ENCODE measurements around the gene SPATS2.
A peak's percentile ranks its signal among the peaks of the same experiment; 100 is the strongest.

SPATS2 gene

GRCh38 chr12:49567302-49567610 is 200.0 kb downstream of the SPATS2 start:
- H3K36me3 ChIP-seq (ENCODE audit: insufficient read depth, low read length), result peaks cover 36% of the 10 kb centered on the region
- no peak for TF ChIP-seq CTCF (IDR thresholded peaks at IDR 0.05; ENCODE audit: low read length)
- TF ChIP-seq EZH2 (IDR thresholded peaks at IDR 0.05; ENCODE audit: borderline replicate concordance, low read length), result no peak
- no peaks in the 10 kb centered on the region for H4K20me1 ChIP-seq (ENCODE audit: insufficient read depth, low read length)
- peak overlapping the region; percentile 97 for H3K4me2 ChIP-seq (ENCODE audit: low read length)
- peak overlapping the region; percentile 98 for H3K4me3 ChIP-seq (ENCODE audit: low read depth, low read length, poor library complexity, severe bottlenecking)
- no peaks in the 10 kb centered on the region for H3K9me2 ChIP-seq (ENCODE audit: low read depth, low read length)
- H3K4me1 ChIP-seq (ENCODE audit: insufficient read depth, low read length, severe bottlenecking), result peaks cover 20% of the 10 kb centered on the region
- no peaks in the 10 kb centered on the region for H3K9me3 ChIP-seq (ENCODE audit: low read length)
- H3K9ac ChIP-seq (ENCODE audit: low read length), result peak overlapping the region; percentile 99
- no peaks in the 10 kb centered on the region for H3K27me3 ChIP-seq (ENCODE audit: insufficient read depth, low read length)
- no peak overlapping the region for H2AFZ ChIP-seq (ENCODE audit: low read length)
- peaks cover 17% of the 10 kb centered on the region for H3K79me2 ChIP-seq (ENCODE audit: insufficient read depth, low read length)
- H3F3A ChIP-seq (ENCODE audit: insufficient read depth, low read length), result no peaks in the 10 kb centered on the region
- peak overlapping the region; percentile 30 for H3K27ac ChIP-seq (ENCODE audit: low read depth, low read length, poor library complexity, severe bottlenecking)

- Histone ChIP-seq H2AFZ (ENCODE audit: low read length) (peak within 1 kb of the TSS; percentile 25), H3K79me2 (ENCODE audit: insufficient read depth, low read length) (peaks cover 17% of the 10 kb centered on the region)
These were observed 200.6 kb downstream of the SPATS2 start, which contains the start of gene MCRS1 for GRCh38 chr12:49567611-49568441. Gene MCRS1 (minus strand): TSS chr12:49568142. CDS start chr12:49566731, 1,411 bp downstream.

DNA sequence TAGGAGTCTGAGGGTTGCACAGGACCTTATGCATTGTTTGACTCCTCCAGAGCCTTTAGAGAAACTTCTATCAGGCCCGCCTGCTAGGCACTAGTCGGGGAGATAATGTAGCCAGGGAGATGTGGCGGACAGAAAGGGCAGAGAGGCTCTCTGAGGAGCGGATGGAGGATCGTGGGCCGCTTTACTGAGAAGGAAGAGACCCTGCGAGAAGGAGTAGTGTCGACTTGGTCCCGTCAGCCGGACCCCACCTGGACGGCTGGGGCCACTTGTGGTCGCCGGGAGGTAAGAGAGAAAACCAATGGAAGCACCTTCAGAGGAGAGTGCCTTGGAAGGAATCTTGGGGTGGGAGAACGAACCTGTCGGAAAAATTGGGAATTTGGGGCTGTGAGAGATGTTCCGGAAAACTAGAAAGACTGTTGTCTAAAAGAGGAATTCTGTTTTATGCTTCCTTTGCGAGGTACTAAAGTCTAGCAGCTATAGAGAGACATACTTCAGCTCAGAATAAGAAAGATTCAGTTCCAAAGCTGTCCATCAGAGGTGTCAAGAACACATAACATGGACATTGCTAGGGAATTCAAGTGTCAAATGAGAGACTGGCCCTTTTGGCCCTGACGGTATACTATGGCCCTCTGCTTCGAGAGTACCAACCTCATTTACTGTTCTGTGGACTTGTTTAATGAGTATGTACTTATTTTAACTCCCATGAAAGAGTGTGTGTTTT is 201.3 kb downstream of the SPATS2 start:
- Histone ChIP-seq H2AFZ (ENCODE audit: low read length) (peak overlapping the region; percentile 25), H3F3A (ENCODE audit: insufficient read depth, low read length) (no peaks in the 10 kb centered on the region), H3K36me3 (ENCODE audit: insufficient read depth, low read length) (peaks cover 34% of the 10 kb centered on the region), H3K27me3 (ENCODE audit: insufficient read depth, low read length) (no peaks in the 10 kb centered on the region), H3K27ac (ENCODE audit: low read depth, low read length, poor library complexity, severe bottlenecking) (no peak overlapping the region), H3K4me2 (ENCODE audit: low read length) (peak overlapping the region; percentile 97), H3K9me3 (ENCODE audit: low read length) (no peaks in the 10 kb centered on the region), H3K79me2 (ENCODE audit: insufficient read depth, low read length) (peaks cover 17% of the 10 kb centered on the region), H3K9ac (ENCODE audit: low read length) (peak overlapping the region; percentile 99), H4K20me1 (ENCODE audit: insufficient read depth, low read length) (no peaks in the 10 kb centered on the region), H3K9me2 (ENCODE audit: low read depth, low read length) (no peaks in the 10 kb centered on the region), H3K4me1 (ENCODE audit: insufficient read depth, low read length, severe bottlenecking) (peaks cover 20% of the 10 kb centered on the region), H3K4me3 (ENCODE audit: low read depth, low read length, poor library complexity, severe bottlenecking) (peak overlapping the region; percentile 98)
- TF ChIP-seq CTCF (IDR thresholded peaks at IDR 0.05; ENCODE audit: low read length), result no peak
- TF ChIP-seq EZH2 (IDR thresholded peaks at IDR 0.05; ENCODE audit: borderline replicate concordance, low read length), result no peak

More at GRCh38 chr12:49567611-49568441, 200.6 kb downstream of the SPATS2 start, which contains the start of gene MCRS1:
- Histone ChIP-seq H3K4me3 (ENCODE audit: low read depth, low read length, poor library complexity, severe bottlenecking) (peak within 1 kb of the TSS; percentile 98), H3K27ac (ENCODE audit: low read depth, low read length, poor library complexity, severe bottlenecking) (peak within 1 kb of the TSS; percentile 30), H3K27me3 (ENCODE audit: insufficient read depth, low read length) (no peaks in the 10 kb centered on the region), H3K4me1 (ENCODE audit: insufficient read depth, low read length, severe bottlenecking) (peaks cover 20% of the 10 kb centered on the region), H3K9me2 (ENCODE audit: low read depth, low read length) (no peaks in the 10 kb centered on the region), H3K4me2 (ENCODE audit: low read length) (peak within 1 kb of the TSS; percentile 97), H3F3A (ENCODE audit: insufficient read depth, low read length) (no peaks in the 10 kb centered on the region), H4K20me1 (ENCODE audit: insufficient read depth, low read length) (no peaks in the 10 kb centered on the region), H3K9ac (ENCODE audit: low read length) (peak within 1 kb of the TSS; percentile 99), H3K36me3 (ENCODE audit: insufficient read depth, low read length) (peaks cover 34% of the 10 kb centered on the region), H3K9me3 (ENCODE audit: low read length) (no peaks in the 10 kb centered on the region)
- TF ChIP-seq CTCF (IDR thresholded peaks at IDR 0.05; ENCODE audit: low read length) (no peak), EZH2 (IDR thresholded peaks at IDR 0.05; ENCODE audit: borderline replicate concordance, low read length) (no peak)

All from OCI-LY1 (cell line).